Erythroblast (primary cell): ENCODE data around the gene NUP98.

Experiments
- GATA1 ChIP-seq: IDR thresholded peaks from 2 replicates; pipeline ENCODE4 v1.6.1; 2011; ENCODE audit warnings: low read depth, mild to moderate bottlenecking, control low read depth, low read length, moderate library complexity
- POLR2A ChIP-seq: IDR thresholded peaks from 2 replicates; pipeline ENCODE4 v1.6.1; 2011; ENCODE audit warnings: mild to moderate bottlenecking, low read length

- TF ChIP-seq POLR2A (no peak), GATA1 (no peak)
Observed at GRCh38 chr11:3684129-3684818, 113.1 kb downstream of the NUP98 start.
